SK-N-MC (cell line): ENCODE results near the gene RAB36.

ENCODE experiments used
- EZH2 ChIP-seq: fragments of 200-600 bp; sonication (generic); IDR thresholded peaks from one replicate; pipeline ENCODE4 v1.6.1; 2017; ENCODE audit warnings: antibody characterized with exemption
- POLR2AphosphoS5 ChIP-seq: IDR thresholded peaks from 2 replicates; pipeline ENCODE4 v1.6.1; 2012; ENCODE audit warnings: mild to moderate bottlenecking, low read depth, low read length, borderline replicate concordance

GRCh38 chr22:23127788-23128187 lies 17.5 kb upstream of the RAB36 start:
- TF ChIP-seq EZH2 (no peak), POLR2AphosphoS5 (no peak)
